PC-3 (cell line): ENCODE data around the gene GATD1. TPM values are rescaled to one million over a fixed set of nuclear protein-coding genes. Genes with fewer than 3 reads are reported as not detected.
"Not testable (repeated sequence)": the region's sequence is repeated elsewhere in the genome, so short reads cannot be mapped to it uniquely, and the experiment has no call there.

Experiments used
- ATAC-seq: fragments of 200-7000 bp; cut with Tn5 transposase; 2 replicates; pipeline ENCODE4 v1.9.1; 2020; ENCODE audit warnings: mild to moderate bottlenecking, moderate library complexity
- BruUV-seq: library from RNA; stranded (reverse); fragments of 400-500 nt; replicated peaks from 2 replicates; lab custom pipeline; 2021; lab: Mats Ljungman, UMichigan
- CTCF ChIA-PET: fragments of 300-600 bp; sonication (Branson Sonifier 250); formaldehyde crosslinking; loops from one replicate; lab custom pipeline; 2022; ENCODE audit warnings: antibody characterized with exemption; lab: Charles Lee
- POLR2A ChIA-PET: fragments of 300-600 bp; sonication (Branson Sonifier 250); formaldehyde crosslinking; loops from one replicate; lab custom pipeline; 2022; ENCODE audit warnings: antibody characterized with exemption; ENCODE audit not compliant: unreplicated experiment; lab: Charles Lee
- DNase-seq: peaks from one replicate; pipeline ENCODE4 v3.0.0-alpha.2; 2015
- H2AFZ ChIP-seq: fragments of 300-600 bp; sonication (generic); 2 replicates; pipeline ENCODE4 v1.6.0; 2016; ENCODE audit warnings: antibody characterized with exemption, low read length
- H3F3A ChIP-seq: fragments of 300-600 bp; sonication (generic); one replicate; pipeline ENCODE4 v1.6.0; 2017; ENCODE audit warnings: antibody characterized with exemption, low read length, control low read depth, mild to moderate bottlenecking; ENCODE audit not compliant: unreplicated experiment
- H3K27ac ChIP-seq: fragments of 300-600 bp; sonication (generic); 2 replicates; pipeline ENCODE4 v1.5.1; 2016; ENCODE audit warnings: mild to moderate bottlenecking, low read length
- H3K27me3 ChIP-seq: fragments of 300-600 bp; sonication (generic); 2 replicates; pipeline ENCODE4 v1.6.1; 2016; ENCODE audit warnings: low read length, mixed read lengths
- H3K36me3 ChIP-seq: fragments of 300-600 bp; sonication (generic); 2 replicates; pipeline ENCODE4 v1.6.1; 2016; ENCODE audit warnings: low read depth, mixed run types, low read length, mixed read lengths
- H3K4me1 ChIP-seq: fragments of 300-600 bp; sonication (generic); 2 replicates; pipeline ENCODE4 v1.5.1; 2016; ENCODE audit warnings: low read length; ENCODE audit not compliant: insufficient read depth
- H3K4me2 ChIP-seq: fragments of 300-600 bp; sonication (generic); 2 replicates; pipeline ENCODE4 v1.6.0; 2016; ENCODE audit warnings: low read length
- H3K4me3 ChIP-seq: fragments of 300-600 bp; sonication (generic); 2 replicates; pipeline ENCODE4 v1.5.1; 2016; ENCODE audit warnings: mild to moderate bottlenecking, low read length, mixed read lengths
- H3K79me2 ChIP-seq: fragments of 300-600 bp; sonication (generic); 2 replicates; pipeline ENCODE4 v1.6.1; 2017; ENCODE audit warnings: low read length, mixed read lengths
- H3K9ac ChIP-seq: fragments of 300-600 bp; sonication (generic); 2 replicates; pipeline ENCODE4 v1.6.0; 2016; ENCODE audit warnings: mild to moderate bottlenecking, low read length
- H3K9me2 ChIP-seq: fragments of 300-600 bp; sonication (generic); replicated peaks from 2 replicates; pipeline ENCODE4 v1.6.1; 2016; ENCODE audit warnings: mixed run types, low read length, mixed read lengths
- H3K9me3 ChIP-seq: fragments of 300-600 bp; sonication (generic); 2 replicates; pipeline ENCODE4 v1.6.1; 2016; ENCODE audit warnings: low read length, mixed read lengths
- H4K20me1 ChIP-seq: fragments of 300-600 bp; sonication (generic); 2 replicates; pipeline ENCODE4 v1.6.1; 2016; ENCODE audit warnings: low read length, mixed read lengths
- CTCF ChIP-seq: fragments of 300-600 bp; sonication (generic); conservative IDR thresholded peaks from 2 replicates; pipeline ENCODE4 v1.5.1; 2017; ENCODE audit warnings: antibody characterized with exemption, low read depth, mild to moderate bottlenecking, low read length
- EZH2 ChIP-seq: fragments of 300-600 bp; sonication (generic); IDR thresholded peaks from one replicate; pipeline ENCODE4 v1.6.1; 2017; ENCODE audit warnings: antibody characterized with exemption, mild to moderate bottlenecking, low read length; ENCODE audit not compliant: unreplicated experiment
- EZH2phosphoT487 ChIP-seq: fragments of 300-600 bp; sonication (generic); IDR thresholded peaks from 2 replicates; pipeline ENCODE4 v1.6.1; 2018; ENCODE audit warnings: mild to moderate bottlenecking, antibody characterized with exemption, low read length, borderline replicate concordance
- intact Hi-C: fragments of 100-400 bp; cut with micrococcal nuclease; formaldehyde crosslinking; loops from 2 replicates; pipeline ENCODE4 v1.9.0; 2023
- total RNA-seq: library from RNA; depleted of rRNA; stranded (reverse); fragments of >200 nt; gene quantifications from 2 replicates; pipeline ENCODE4 v1.2.3, GENCODE V29; 2014

GATD1 gene
- total RNA-seq, 1 experiment from 2014 or later = 39.7 TPM

- intact Hi-C loops = no loop called here
These were observed 31.9 kb downstream of the GATD1 start for GRCh38 chr11:745428-745827.

GRCh38 chr11:742571-743201 lies 34.6 kb downstream of the GATD1 start:
- H3K27me3 ChIP-seq = no peaks in the 10 kb centered on the region
- intact Hi-C loops = no loop called here
- H3K9me3 ChIP-seq = no peaks in the 10 kb centered on the region
- no TSS peak for BruUV-seq
- POLR2A ChIA-PET = no interaction called here
- H3K4me2 ChIP-seq = no peak overlapping the region
- no peak for TF ChIP-seq EZH2phosphoT487
- TF ChIP-seq EZH2 = no peak
- no peak for TF ChIP-seq CTCF
- no peak overlapping the region for H3K4me3 ChIP-seq
- H3K9ac ChIP-seq = no peak overlapping the region
- peaks cover 5% of the 10 kb centered on the region for H3K79me2 ChIP-seq
- CTCF ChIA-PET = no interaction called here
- DNase-seq (no peak), ATAC-seq (no peak)
- no peaks in the 10 kb centered on the region for H3F3A ChIP-seq
- no peaks in the 10 kb centered on the region for H3K9me2 ChIP-seq
- no peaks in the 10 kb centered on the region for H3K36me3 ChIP-seq
- H2AFZ ChIP-seq = no peak overlapping the region
- H4K20me1 ChIP-seq = no peaks in the 10 kb centered on the region
- H3K27ac ChIP-seq = no peak overlapping the region
- H3K4me1 ChIP-seq = no peaks in the 10 kb centered on the region

More at GRCh38 chr11:745428-745827, 31.9 kb downstream of the GATD1 start:
- Histone ChIP-seq H3K9me2 (no peaks in the 10 kb centered on the region), H3K4me2 (no peak overlapping the region), H3K79me2 (peaks cover 33% of the 10 kb centered on the region), H3F3A (no peaks in the 10 kb centered on the region), H2AFZ (no peak overlapping the region), H3K9me3 (no peaks in the 10 kb centered on the region), H3K4me3 (no peak overlapping the region), H3K27ac (no peak overlapping the region), H3K9ac (no peak overlapping the region), H3K36me3 (no peaks in the 10 kb centered on the region), H3K4me1 (peaks cover 15% of the 10 kb centered on the region), H3K27me3 (no peaks in the 10 kb centered on the region), H4K20me1 (peaks cover 14% of the 10 kb centered on the region; the same call in 1 of the 2 replicates)
- ATAC-seq (no peak), DNase-seq (no peak)
- ChIA-PET POLR2A (interaction anchor here (0.6 kb wide), 1 partner anchor 51 kb away, joined by 4 read pairs; the partner anchor contains the start of gene DEAF1), CTCF (interaction anchor here (0.7 kb wide), 1 partner anchor 24 kb away, joined by 6 read pairs; no protein-coding TSS in a partner anchor)
- TF ChIP-seq EZH2 = no peak
- TF ChIP-seq CTCF = no peak
- no peak for TF ChIP-seq EZH2phosphoT487
- BruUV-seq = no TSS peak

DNA sequence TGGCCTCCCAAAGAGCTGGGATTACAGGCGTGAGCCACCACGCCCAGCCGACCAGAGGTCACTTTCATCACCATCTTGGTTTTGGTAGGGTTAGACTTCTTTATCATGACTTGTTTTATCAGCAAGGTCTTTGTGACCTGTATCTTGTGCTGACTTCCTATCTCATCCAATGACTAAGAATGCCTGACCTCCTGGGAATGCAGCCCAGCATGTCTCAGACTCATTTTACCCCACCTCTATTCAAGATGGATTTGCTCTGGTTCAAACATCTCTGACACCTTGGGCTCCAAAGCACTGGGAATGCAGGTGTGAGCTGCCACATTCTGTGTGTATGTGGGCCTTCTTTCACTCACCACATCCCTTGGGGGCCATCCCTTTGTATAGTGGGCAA lies 35.1 kb downstream of the GATD1 start:
- Histone ChIP-seq H3K36me3 (no peaks in the 10 kb centered on the region), H3K27ac (no peak overlapping the region), H3K9me3 (no peaks in the 10 kb centered on the region), H3K4me2 (no peak overlapping the region), H3K9me2 (no peaks in the 10 kb centered on the region), H2AFZ (no peak overlapping the region), H3K27me3 (no peaks in the 10 kb centered on the region), H4K20me1 (no peaks in the 10 kb centered on the region), H3F3A (no peaks in the 10 kb centered on the region), H3K4me1 (no peaks in the 10 kb centered on the region), H3K4me3 (no peak overlapping the region), H3K79me2 (no peaks in the 10 kb centered on the region; the same call in 1 of the 2 replicates), H3K9ac (no peak overlapping the region)
- ATAC-seq = no peak
- TF ChIP-seq CTCF (no peak), EZH2phosphoT487 (no peak), EZH2 (no peak)
- BruUV-seq = no TSS peak
- CTCF ChIA-PET = no interaction called here
- POLR2A ChIA-PET = no interaction called here
- DNase-seq = no peak
- intact Hi-C loops = no loop called here

- H4K20me1 ChIP-seq, H2AFZ ChIP-seq, DNase-seq, H3K79me2 ChIP-seq, H3K27ac ChIP-seq, BruUV-seq, H3K9ac ChIP-seq, H3K9me2 ChIP-seq, H3K27me3 ChIP-seq, POLR2A ChIA-PET, H3K9me3 ChIP-seq, H3K4me1 ChIP-seq, CTCF ChIA-PET, ATAC-seq, H3F3A ChIP-seq, H3K4me2 ChIP-seq, intact Hi-C loops, H3K4me3 ChIP-seq, H3K36me3 ChIP-seq: not testable (repeated sequence)
These were observed 39.4 kb downstream of the GATD1 start for GRCh38 chr11:737899-738298.
